GM18511 (cell line): ENCODE measurements around the gene CXCR5.

ENCODE experiments used
- ATAC-seq: cut with Tn5 transposase; IDR thresholded peaks from one replicate; pipeline ENCODE4 v1.9.1; 2021; ENCODE audit warnings: mild to moderate bottlenecking, moderate library complexity; ENCODE audit not compliant: unreplicated experiment

The CXCR5 gene

DNA sequence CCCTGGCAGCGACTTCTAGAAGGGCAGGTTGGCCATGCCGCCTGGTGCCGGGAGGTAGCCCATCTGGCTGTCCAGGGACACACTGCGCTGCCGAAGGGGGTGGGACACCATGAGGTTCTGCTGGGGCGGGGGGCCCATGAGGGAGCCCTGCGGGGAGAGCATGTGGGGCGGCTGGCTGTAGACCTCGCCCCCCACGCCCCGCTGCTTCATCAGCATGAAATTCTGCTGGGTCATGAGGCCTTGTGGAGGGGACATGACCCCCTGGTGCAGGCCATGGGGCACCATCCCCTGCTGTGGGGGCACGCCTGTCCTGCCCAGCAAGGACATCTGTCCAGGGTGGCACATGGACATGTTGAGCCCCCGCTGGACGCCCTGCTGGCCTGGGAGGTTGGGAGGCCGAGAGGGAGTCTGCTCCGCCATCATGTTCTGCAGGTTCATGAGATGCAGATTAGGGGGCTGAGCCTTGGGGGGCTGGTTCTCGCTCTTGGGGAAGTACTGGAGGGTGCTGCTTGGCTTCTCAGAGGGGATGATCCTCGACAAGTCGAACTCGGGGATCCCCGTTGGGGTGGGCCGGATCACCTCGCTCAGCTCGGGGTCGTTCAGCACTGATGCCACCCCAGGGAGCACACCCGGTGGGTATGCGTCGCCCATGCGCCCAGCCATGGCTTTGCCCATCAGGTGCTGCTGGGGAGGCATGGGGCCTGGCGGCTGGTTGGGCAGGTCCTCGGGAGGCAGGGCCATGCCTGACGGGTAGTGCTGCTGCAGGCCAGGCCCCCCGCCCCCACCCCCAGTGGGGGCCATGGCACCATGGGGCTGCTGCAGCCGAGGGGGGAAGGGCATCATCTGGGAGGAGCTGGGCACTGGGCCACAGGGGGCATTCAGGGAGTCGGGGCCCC lies 15.0 kb downstream of the CXCR5 start:
- no peak for ATAC-seq

- no peak for ATAC-seq
These were observed 15.6 kb downstream of the CXCR5 start for GRCh38 chr11:118899296-118899688.

- ATAC-seq: no peak
These were observed 16.1 kb downstream of the CXCR5 start for GRCh38 chr11:118899706-118900360.

- ATAC-seq: no peak
These were observed 17.1 kb downstream of the CXCR5 start for GRCh38 chr11:118900535-118901384.

GRCh38 chr11:118901494-118902335 lies 18.0 kb downstream of the CXCR5 start:
- ATAC-seq: no peak

- no peak for ATAC-seq
These were observed 18.9 kb downstream of the CXCR5 start for GRCh38 chr11:118902336-118903203.

DNA sequence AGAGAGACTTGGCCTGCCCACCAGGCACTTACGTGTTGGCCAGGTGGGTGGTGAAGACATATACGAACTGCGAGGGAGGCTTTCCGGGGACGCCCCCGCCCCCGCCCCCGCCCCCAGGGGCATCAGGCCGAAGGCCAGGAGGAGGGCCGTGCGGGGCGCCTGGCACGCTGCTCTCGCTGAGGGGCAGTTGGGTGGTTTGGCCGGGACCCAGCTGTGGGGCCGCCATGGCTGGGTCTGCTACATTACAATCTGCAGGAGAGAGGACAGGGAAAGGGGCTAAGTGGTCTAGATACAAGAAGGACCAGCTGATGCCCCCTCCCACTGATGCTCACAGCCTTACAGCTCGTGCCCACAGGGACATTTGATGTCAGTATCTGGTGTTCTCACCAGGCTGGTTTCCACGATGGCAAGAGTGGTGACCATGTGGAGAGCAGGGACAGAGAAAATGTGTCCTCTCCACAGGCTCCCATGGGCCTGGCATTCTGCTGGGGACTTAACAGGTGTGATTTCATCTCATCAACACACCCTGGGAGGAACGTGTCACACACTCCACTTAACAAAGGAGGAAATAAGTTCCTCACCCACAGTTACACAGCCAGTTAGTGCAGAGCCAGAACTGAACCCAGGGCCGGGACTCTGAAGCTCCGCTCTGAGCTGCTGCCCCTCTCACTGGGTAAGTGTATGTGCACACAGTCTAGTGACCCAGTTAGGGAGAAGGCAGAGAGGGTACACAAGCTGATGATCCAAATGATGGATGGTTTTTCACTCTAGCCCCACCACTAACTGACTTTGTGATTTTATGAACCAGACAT lies 19.7 kb downstream of the CXCR5 start:
- no peak for ATAC-seq

DNA sequence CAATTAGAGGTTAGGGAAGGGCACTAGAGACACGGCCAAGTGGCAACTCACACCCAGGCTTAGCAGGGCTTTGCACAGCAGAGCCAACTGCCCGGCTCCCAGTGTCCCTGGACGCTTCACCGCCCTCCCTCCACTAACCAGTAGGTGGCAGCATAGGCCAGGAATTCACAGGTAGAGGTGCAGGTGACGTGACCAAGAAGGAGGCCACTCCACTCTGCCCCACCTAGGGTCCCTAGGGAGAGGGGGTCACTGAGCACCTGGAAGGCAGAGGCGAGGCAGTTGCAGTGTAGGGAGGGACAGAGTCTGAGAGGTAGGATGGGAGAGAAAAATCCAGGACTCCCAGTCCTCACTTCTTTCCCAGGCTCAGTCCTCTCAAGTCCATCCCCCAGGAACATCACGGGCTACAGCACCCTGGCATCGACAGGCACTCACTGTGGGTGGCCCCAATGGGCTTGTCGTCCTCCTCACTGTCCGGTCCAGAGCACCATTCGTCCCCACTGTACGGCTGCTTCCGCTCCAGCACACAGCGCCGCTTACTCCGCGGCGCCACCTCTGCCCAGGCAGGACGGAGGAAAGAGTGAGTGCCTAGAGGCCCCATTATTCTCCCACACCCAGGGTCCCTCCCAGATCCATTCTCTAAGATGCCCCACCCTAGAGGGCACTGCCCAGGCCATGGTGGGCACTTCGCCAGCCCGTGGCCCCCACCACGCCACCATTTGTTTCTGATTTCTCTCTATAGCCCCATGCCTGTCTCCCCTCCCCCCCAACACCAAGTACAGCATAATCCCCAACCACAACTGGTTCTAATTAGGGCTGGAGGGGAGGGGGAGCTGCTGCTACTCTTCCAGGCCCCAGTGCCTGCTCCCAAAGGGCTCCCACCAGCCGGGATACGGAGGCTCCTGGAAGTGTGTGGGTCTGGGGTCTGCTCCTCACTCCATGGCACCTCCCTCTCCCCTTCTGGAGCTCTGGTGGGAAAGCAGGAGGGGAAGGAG lies 23.7 kb downstream of the CXCR5 start:
- peak; percentile 66 for ATAC-seq

DNA sequence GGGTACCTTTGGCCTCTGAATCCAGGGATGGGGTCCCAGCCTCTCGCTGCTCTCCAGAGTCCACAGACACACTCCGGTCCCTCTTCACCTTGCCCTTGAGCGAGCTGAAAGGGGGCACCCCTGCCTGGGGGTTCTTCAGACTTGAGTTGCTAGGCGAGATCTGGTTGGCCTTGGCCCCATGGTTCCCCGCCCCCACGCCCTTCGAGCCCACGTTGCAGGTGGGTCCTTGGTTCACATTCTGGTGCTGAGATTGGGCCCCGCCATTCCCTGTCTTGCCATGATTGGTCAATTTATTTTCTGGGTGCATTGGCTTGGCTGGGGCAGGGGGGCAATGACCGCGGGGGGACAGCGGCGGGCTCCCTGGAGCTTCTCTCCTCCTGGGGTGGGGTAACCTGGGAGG lies 24.6 kb downstream of the CXCR5 start:
- ATAC-seq: no peak

DNA sequence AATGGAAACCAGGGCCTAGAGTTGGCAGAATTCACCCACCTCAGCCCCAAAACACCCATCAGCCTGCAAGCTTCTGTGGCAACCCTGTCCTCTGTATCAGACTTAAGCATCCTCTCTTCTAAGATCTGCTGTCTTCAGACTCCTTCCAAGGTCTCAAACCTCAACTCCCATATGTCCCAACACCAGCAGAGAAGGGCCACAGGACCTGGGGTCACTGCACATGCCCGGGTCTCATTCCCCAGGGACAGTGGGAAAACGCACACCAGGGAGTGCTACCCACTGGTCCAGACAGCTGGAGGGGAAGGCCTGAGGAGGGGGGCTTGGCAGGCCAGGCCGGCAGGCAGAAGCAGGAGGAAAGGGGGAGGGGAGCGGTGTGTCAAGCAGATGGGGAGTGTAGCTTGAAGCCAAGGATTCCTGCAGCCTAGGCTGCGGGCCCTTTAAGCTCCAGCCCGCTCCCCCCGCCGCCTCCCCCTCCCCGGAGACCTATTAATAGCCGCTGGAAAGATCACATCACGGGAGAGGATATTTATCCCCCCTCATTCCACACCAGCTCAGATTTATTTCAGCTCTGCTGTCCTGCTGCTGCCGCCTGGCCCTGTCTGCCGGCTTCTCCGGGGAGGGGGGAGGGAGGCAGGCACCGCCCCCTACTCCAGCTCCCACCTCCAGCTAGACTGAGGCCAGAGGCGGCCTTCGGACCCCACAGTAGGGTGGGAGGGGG lies 25.4 kb downstream of the CXCR5 start:
- no peak for ATAC-seq

- ATAC-seq: no peak
These were observed 26.1 kb downstream of the CXCR5 start for GRCh38 chr11:118909619-118910308.

DNA sequence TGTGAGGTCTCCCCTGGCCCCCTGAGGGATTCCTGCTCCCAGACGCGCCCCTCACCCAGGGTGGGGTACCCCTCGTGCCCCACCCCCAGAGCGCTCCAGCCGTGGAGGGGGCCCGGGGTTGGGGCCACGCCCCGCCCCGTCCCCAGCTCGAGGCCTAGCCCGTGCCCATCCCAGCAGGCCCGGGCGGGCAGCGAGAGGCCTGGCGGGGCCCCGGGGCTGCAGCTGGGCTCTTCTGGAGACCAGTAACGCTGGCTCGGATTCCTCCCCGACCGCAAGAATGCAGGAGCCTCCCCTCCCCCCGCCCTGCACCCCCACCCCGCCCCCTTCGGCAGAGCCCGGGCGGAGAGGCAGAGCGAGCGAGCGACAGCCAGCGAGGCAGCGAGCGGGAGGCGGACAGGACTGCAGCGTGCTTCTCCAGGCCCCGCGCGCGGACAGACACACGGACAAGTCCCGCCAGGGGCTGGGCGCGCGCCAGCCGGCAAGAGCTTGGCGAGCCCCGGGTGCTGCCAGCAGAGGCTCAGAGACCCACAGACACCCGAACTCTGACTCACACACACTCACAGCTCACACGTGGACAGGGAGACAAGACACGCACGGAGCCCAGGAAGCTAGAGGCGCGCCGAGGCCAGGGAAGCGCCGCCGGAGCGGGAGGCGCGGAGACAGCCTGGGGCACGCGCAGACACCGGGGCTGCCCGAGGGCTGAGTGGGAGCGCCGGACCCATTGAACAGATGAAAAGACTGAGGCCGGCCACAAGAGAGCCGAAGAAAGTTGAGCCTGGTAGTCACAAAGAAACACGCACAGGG lies 26.8 kb downstream of the CXCR5 start:
- no peak for ATAC-seq

GRCh38 chr11:118911113-118911879 lies 27.6 kb downstream of the CXCR5 start:
- ATAC-seq: no peak

GRCh38 chr11:118911880-118912741 lies 28.4 kb downstream of the CXCR5 start:
- ATAC-seq: no peak
